K562 (cell line): Measurements from ENCODE around the gene STRA6. TPM values are rescaled to one million over a fixed set of nuclear protein-coding genes. Genes with fewer than 3 reads are reported as not detected.

Experiments used
- NFATC3 ChIP-seq: fragments of 450-650 bp; IDR thresholded peaks from 2 replicates; pipeline ENCODE4 v1.6.1; 2017; ENCODE audit warnings: mild to moderate bottlenecking
- polyA plus RNA-seq, 8 experiments: library from polyadenylated mRNA; depleted of rRNA in 4 of 8; stranded (reverse) in 5 of 8; unstranded in 3 of 8; fragments of >200 nt; fragmentation: Nextera tagmentation in 2 of 8; fragmentation: Illumina TruSeq in 1 of 8; extraction: Ambion mirVana in 2 of 8; extraction: Trizol in 1 of 8; gene quantifications; 2 replicates each; pipeline versions ENCODE4 v1.2.1 to v1.2.3, GENCODE V29; 2011 to 2014; ENCODE audit warnings: inconsistent platforms in 1 of 8, missing spikeins in 1 of 8
- total RNA-seq, 7 experiments: library from RNA; depleted of rRNA in 6 of 7; stranded (reverse); fragments of >200 nt in 6 of 7; fragmentation: Illumina TruSeq in 2 of 7; extraction: Trizol in 2 of 7; gene quantifications; 2 replicates each; pipeline versions ENCODE4 v1.2.1 to v1.2.3, GENCODE V29; 2011 to 2021; ENCODE audit warnings: low replicate concordance in 1 of 7
- TF ChIP-seq, protein P1 (sequence below): fragments of 200-600 bp; sonication (generic); IDR thresholded peaks from one replicate; pipeline ENCODE4 v1.6.1; 2012; ENCODE audit warnings: mild to moderate bottlenecking, low read depth, low read length, inconsistent platforms

STRA6 gene
- total and polyA plus RNA-seq, 9 of the 15 experiments (the other 6 are each of a cell fraction or from before 2014, with no cell fraction given): 0.04 to 2.0 (median 0.43) TPM; not detected in 2

GRCh38 chr15:74221399-74222239 is 19.0 kb upstream of the STRA6 start (continued):
- TF ChIP-seq, protein P1, sequence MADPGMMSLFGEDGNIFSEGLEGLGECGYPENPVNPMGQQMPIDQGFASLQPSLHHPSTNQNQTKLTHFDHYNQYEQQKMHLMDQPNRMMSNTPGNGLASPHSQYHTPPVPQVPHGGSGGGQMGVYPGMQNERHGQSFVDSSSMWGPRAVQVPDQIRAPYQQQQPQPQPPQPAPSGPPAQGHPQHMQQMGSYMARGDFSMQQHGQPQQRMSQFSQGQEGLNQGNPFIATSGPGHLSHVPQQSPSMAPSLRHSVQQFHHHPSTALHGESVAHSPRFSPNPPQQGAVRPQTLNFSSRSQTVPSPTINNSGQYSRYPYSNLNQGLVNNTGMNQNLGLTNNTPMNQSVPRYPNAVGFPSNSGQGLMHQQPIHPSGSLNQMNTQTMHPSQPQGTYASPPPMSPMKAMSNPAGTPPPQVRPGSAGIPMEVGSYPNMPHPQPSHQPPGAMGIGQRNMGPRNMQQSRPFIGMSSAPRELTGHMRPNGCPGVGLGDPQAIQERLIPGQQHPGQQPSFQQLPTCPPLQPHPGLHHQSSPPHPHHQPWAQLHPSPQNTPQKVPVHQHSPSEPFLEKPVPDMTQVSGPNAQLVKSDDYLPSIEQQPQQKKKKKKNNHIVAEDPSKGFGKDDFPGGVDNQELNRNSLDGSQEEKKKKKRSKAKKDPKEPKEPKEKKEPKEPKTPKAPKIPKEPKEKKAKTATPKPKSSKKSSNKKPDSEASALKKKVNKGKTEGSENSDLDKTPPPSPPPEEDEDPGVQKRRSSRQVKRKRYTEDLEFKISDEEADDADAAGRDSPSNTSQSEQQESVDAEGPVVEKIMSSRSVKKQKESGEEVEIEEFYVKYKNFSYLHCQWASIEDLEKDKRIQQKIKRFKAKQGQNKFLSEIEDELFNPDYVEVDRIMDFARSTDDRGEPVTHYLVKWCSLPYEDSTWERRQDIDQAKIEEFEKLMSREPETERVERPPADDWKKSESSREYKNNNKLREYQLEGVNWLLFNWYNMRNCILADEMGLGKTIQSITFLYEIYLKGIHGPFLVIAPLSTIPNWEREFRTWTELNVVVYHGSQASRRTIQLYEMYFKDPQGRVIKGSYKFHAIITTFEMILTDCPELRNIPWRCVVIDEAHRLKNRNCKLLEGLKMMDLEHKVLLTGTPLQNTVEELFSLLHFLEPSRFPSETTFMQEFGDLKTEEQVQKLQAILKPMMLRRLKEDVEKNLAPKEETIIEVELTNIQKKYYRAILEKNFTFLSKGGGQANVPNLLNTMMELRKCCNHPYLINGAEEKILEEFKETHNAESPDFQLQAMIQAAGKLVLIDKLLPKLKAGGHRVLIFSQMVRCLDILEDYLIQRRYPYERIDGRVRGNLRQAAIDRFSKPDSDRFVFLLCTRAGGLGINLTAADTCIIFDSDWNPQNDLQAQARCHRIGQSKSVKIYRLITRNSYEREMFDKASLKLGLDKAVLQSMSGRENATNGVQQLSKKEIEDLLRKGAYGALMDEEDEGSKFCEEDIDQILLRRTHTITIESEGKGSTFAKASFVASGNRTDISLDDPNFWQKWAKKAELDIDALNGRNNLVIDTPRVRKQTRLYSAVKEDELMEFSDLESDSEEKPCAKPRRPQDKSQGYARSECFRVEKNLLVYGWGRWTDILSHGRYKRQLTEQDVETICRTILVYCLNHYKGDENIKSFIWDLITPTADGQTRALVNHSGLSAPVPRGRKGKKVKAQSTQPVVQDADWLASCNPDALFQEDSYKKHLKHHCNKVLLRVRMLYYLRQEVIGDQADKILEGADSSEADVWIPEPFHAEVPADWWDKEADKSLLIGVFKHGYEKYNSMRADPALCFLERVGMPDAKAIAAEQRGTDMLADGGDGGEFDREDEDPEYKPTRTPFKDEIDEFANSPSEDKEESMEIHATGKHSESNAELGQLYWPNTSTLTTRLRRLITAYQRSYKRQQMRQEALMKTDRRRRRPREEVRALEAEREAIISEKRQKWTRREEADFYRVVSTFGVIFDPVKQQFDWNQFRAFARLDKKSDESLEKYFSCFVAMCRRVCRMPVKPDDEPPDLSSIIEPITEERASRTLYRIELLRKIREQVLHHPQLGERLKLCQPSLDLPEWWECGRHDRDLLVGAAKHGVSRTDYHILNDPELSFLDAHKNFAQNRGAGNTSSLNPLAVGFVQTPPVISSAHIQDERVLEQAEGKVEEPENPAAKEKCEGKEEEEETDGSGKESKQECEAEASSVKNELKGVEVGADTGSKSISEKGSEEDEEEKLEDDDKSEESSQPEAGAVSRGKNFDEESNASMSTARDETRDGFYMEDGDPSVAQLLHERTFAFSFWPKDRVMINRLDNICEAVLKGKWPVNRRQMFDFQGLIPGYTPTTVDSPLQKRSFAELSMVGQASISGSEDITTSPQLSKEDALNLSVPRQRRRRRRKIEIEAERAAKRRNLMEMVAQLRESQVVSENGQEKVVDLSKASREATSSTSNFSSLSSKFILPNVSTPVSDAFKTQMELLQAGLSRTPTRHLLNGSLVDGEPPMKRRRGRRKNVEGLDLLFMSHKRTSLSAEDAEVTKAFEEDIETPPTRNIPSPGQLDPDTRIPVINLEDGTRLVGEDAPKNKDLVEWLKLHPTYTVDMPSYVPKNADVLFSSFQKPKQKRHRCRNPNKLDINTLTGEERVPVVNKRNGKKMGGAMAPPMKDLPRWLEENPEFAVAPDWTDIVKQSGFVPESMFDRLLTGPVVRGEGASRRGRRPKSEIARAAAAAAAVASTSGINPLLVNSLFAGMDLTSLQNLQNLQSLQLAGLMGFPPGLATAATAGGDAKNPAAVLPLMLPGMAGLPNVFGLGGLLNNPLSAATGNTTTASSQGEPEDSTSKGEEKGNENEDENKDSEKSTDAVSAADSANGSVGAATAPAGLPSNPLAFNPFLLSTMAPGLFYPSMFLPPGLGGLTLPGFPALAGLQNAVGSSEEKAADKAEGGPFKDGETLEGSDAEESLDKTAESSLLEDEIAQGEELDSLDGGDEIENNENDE: no peak
- TF ChIP-seq NFATC3: no peak
